Spleen (tissue), 11 donors: ENCODE measurements around the gene MRPL55. TPM values are rescaled to one million over a fixed set of nuclear protein-coding genes. Genes with fewer than 3 reads are reported as not detected.

ENCODE experiments used
- DNase-seq: peaks from one replicate; pipeline ENCODE4 v3.0.0-alpha.2; 2020
- H3K27ac ChIP-seq, 8 donors: fragments of 200-600 bp; sonication (generic) in 7 of 8; 1 replicate in 4 of 8; 2 replicates in 4 of 8; pipeline versions ENCODE4 v1.5.0 to v1.8.0; 2016 to 2021; ENCODE audit warnings: inconsistent platforms in 4 of 8, mild to moderate bottlenecking in 4 of 8, moderate library complexity in 1 of 8
- H3K27me3 ChIP-seq, 7 donors: fragments of 200-600 bp; sonication (generic) in 6 of 7; replicated peaks in 1 of 7; 1 replicate in 4 of 7; 2 replicates in 3 of 7; pipeline versions ENCODE4 v1.5.0 to v1.8.0; 2016 to 2021; ENCODE audit warnings: inconsistent platforms in 3 of 7, mild to moderate bottlenecking in 1 of 7
- H3K36me3 ChIP-seq, 6 donors: fragments of 200-600 bp; sonication (generic) in 5 of 6; 1 replicate in 4 of 6; 2 replicates in 2 of 6; pipeline versions ENCODE4 v1.5.0 to v1.8.0; 2016 to 2021; ENCODE audit warnings: inconsistent platforms in 2 of 6
- H3K4me1 ChIP-seq, 6 donors: fragments of 200-600 bp; sonication (generic) in 5 of 6; 1 replicate in 3 of 6; 2 replicates in 3 of 6; pipeline versions ENCODE4 v1.5.0 to v1.8.0; 2016 to 2021; ENCODE audit warnings: inconsistent platforms in 3 of 6
- H3K4me3 ChIP-seq, 8 donors: fragments of 200-600 bp; sonication (generic) in 7 of 8; 1 replicate in 4 of 8; 2 replicates in 4 of 8; pipeline versions ENCODE4 v1.5.0 to v1.8.0; 2016 to 2021; ENCODE audit warnings: inconsistent platforms in 4 of 8, mild to moderate bottlenecking in 4 of 8, moderate library complexity in 2 of 8
- H3K9me3 ChIP-seq, 8 donors: fragments of 200-600 bp; sonication (generic) in 7 of 8; 1 replicate in 4 of 8; 2 replicates in 4 of 8; pipeline versions ENCODE4 v1.5.0 to v1.8.0; 2016 to 2021; ENCODE audit warnings: inconsistent platforms in 4 of 8
- POLR2A ChIP-seq, 3 donors: fragments of 450-650 bp; IDR thresholded peaks; one replicate each; pipeline ENCODE4 v1.5.1; 2017; ENCODE audit warnings: antibody characterized with exemption in 3 of 3, mild to moderate bottlenecking in 1 of 3
- POLR2AphosphoS5 ChIP-seq, 3 donors: sonication (generic); formaldehyde crosslinking; IDR thresholded peaks; one replicate each; pipeline ENCODE4 v1.5.1; 2017; ENCODE audit warnings: antibody characterized with exemption in 3 of 3
- WGBS, 5 donors: extraction: QIAGEN DNeasy Blood & Tissue Kit in 3 of 5; methylation state at CpG; one replicate each; pipeline versions ENCODE4 v1.1.5 to v1.1.7; 2013 to 2018; 5-methylcytosine and 5-hydroxymethylcytosine counted together
- intact Hi-C: fragments of 100-400 bp; cut with DNase I; formaldehyde crosslinking; loops from one replicate; pipeline ENCODE4 v1.15.0; 2023; ENCODE audit warnings: low total_unique reads
- polyA plus RNA-seq, 3 donors: library from polyadenylated mRNA; stranded (reverse); fragments of 200-250 nt; gene quantifications; one replicate each; pipeline ENCODE4 v1.2.1, GENCODE V29; 2013
- total RNA-seq, 7 donors: library from RNA; depleted of rRNA in 3 of 7; stranded (reverse); fragments of >200 nt in 3 of 7; fragmentation: NEBNext Ultra II Directional in 4 of 7; extraction: Animal tissue kit (Norgen Biotek cat#: 25700) in 4 of 7; gene quantifications; one replicate each; pipeline versions ENCODE4 v1.1.0 to v1.2.1, GENCODE V29; 2016 to 2021
- TF ChIP-seq, protein P1 (sequence below), 11 experiments: fragments of 200-600 bp in 7 of 11; fragments of 450-650 bp in 4 of 11; sonication (generic) in 4 of 11; IDR thresholded peaks in 8 of 11; conservative IDR thresholded peaks in 3 of 11; 1 replicate in 7 of 11; 2 replicates in 4 of 11; pipeline versions ENCODE4 v1.4.0 to v1.8.0; 2016 to 2021; ENCODE audit warnings: antibody characterized with exemption in 11 of 11, inconsistent platforms in 4 of 11, mild to moderate bottlenecking in 1 of 11
- donor health status: healthy with polysubstance abuse.
- donor health status: DM: no; HTN: no; CAD: no; lungs with moderate emphysema.
- donor health status: DM: no; HTN: no; CAD: no.
- donor health status: Bipolar disorder and iron deficiency.
- donor health status: healthy.
- donor health status: DM: no; HTN: no; CAD: no.
- donor health status: DM: yes; HTN: yes; CAD: no.

The MRPL55 gene
- total and polyA plus RNA-seq, 10 donors, result 32.3 to 114 (median 72.1) TPM

DNA sequence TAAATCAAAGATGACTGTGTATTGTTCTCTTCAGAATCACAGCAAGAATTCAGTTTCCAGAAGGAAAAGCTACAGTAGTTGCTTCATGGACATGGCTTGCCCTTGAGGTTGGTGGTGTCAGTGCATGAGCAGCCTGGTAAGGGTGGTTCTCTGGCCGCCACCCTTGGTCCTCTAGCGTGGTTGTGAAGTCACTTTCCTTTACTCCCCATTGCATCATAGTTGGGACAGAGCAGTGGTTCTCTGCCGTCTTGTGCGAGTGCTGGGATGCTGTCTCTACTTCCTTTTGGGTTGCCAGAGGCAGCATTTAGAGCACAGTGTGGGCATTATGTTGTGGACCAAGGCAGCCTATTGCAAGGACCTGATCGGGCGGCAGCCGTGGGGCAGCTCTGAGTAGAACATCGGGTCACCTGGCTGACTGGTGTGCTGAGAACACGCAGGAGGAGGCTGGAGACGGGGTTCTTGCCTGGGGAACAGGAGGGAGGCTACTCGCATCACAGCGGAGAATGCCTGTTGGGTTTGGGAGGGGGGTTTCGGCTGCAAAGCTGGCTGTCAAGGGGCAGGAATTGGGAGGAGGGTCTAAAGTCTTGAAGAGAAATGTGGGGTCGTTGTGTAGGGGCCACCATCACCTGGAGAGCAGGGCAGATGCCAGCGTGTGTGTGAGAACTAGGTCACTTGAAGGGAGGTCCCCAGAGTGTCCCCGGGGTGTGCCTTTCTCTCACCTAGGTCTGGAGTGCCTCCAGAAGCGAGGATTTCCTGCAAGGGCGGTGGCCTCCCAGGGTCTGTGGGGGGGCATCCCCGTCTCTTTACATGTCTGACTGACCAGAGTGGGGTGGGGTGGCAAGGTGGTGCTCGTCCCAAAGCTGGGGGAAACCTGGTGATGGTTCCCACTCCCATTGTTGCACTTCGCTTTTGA lies 20.3 kb downstream of the MRPL55 start:
- Histone ChIP-seq H3K27me3 (no peaks in the 10 kb centered on the region), H3K4me1 (peaks cover 83 to 100% (median 99%) of the 10 kb centered on the region in 6 donors), H3K4me3 (peak overlapping the region in 3 of 8 donors; percentile 0 to 48 (median 15)), H3K36me3 (peaks cover 0 to 65% (median 4%) of the 10 kb centered on the region in 6 donors), H3K9me3 (peaks cover 0 to 3% (median 0%) of the 10 kb centered on the region in 8 donors), H3K27ac (peak overlapping the region; percentile 49 to 100 (median 88))
- TF ChIP-seq, protein P1, sequence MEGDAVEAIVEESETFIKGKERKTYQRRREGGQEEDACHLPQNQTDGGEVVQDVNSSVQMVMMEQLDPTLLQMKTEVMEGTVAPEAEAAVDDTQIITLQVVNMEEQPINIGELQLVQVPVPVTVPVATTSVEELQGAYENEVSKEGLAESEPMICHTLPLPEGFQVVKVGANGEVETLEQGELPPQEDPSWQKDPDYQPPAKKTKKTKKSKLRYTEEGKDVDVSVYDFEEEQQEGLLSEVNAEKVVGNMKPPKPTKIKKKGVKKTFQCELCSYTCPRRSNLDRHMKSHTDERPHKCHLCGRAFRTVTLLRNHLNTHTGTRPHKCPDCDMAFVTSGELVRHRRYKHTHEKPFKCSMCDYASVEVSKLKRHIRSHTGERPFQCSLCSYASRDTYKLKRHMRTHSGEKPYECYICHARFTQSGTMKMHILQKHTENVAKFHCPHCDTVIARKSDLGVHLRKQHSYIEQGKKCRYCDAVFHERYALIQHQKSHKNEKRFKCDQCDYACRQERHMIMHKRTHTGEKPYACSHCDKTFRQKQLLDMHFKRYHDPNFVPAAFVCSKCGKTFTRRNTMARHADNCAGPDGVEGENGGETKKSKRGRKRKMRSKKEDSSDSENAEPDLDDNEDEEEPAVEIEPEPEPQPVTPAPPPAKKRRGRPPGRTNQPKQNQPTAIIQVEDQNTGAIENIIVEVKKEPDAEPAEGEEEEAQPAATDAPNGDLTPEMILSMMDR (IDR thresholded peaks at IDR 0.05 in 8 of 11, conservative IDR thresholded peaks at IDR 0.05 in 3 of 11), result no peak
- peak; percentile 29 to 60 (median 42) for TF ChIP-seq POLR2AphosphoS5 (IDR thresholded peaks at IDR 0.05)
- TF ChIP-seq POLR2A (IDR thresholded peaks at IDR 0.05), result no peak
- intact Hi-C loops, result no loop called here
- DNase-seq, result peak; percentile 79
- 59 to 70% (median 59%) methylated on average over 20 to 21 of the region's 21 CpGs for WGBS, 5 donors

DNA sequence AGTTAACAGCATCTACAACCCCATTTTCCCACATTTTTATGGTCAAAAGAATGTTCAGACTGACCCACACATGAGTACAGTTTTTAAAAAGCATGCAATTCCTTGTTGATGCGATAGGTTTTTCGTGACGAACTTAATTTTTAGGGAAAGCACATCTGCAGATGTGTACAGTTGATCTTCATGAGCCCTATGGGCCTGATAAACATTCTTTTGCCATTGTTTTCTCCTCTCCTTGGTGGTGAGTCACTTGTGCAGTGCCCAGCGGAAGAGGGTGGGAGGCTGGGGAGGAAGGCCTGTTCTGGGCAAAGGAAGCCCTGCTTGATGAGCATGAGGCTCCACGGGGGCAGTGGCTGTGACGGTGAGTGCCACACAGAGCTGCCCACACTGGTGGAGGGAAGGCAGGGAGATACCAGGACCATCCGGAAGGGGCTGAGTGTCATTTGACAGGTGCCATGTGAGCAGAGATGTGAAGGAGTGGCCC lies 21.3 kb downstream of the MRPL55 start:
- intact Hi-C loops, result no loop called here
- Histone ChIP-seq H3K4me3 (peak overlapping the region in 2 of 8 donors; percentile 15 to 48), H3K27me3 (no peaks in the 10 kb centered on the region), H3K9me3 (no peaks in the 10 kb centered on the region), H3K4me1 (peaks cover 83 to 96% (median 95%) of the 10 kb centered on the region in 6 donors), H3K27ac (peak overlapping the region; percentile 49 to 100 (median 88)), H3K36me3 (peaks cover 0 to 55% (median 4%) of the 10 kb centered on the region in 6 donors)
- DNase-seq, result peak; percentile 80
- no peak for TF ChIP-seq POLR2A (IDR thresholded peaks at IDR 0.05)
- peak; percentile 72 to 78 (median 72) for TF ChIP-seq POLR2AphosphoS5 (IDR thresholded peaks at IDR 0.05)
- TF ChIP-seq, protein P1 (IDR thresholded peaks at IDR 0.05 in 8 of 11, conservative IDR thresholded peaks at IDR 0.05 in 3 of 11), result peak in 1 of 11 experiments; percentile 10
- 27 to 43% (median 34%) methylated on average over 7 of the region's 7 CpGs for WGBS, 5 donors

DNA sequence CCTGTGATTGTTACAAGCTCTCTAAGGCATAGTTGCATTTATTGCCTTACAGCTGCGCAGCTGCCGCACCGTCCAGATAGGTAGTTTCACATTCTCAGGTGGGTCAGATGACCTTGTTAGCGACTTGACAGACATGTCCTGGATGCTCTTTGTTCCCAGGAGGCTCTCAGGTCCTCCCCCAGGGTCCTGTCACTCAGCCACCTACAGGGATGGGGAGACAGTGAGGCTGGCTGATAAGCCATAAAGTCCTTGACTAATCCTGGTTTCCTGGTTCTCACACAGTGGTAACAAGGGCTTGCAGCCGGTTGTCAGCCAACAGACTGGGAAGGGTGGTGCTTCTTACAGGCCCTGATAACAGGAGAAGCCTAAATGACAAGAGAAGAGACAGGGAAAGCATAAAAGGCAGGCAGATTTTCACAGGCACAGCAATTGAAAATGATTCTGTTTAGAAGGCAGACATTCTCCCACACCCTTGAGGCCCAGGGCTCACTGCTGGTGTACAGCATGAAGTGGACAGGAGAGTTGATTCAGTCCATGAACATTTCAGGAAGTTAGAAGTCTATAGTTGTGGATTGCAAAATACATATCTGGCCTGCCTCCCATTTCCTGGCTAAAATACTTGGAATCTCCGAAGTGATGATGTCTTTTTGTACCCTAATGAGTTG lies 23.7 kb downstream of the MRPL55 start:
- Histone ChIP-seq H3K27ac (peak overlapping the region in 7 of 8 donors; percentile 61 to 100 (median 99)), H3K4me1 (peaks cover 71 to 89% (median 85%) of the 10 kb centered on the region in 6 donors), H3K4me3 (peak overlapping the region in 6 of 8 donors; percentile 85 to 95 (median 90)), H3K9me3 (no peaks in the 10 kb centered on the region), H3K27me3 (no peaks in the 10 kb centered on the region), H3K36me3 (peaks cover 0 to 35% (median 4%) of the 10 kb centered on the region in 6 donors)
- peak; percentile 66 for DNase-seq
- WGBS, 5 donors, result 40 to 68% (median 52%) methylated on average over 6 of the region's 6 CpGs
- intact Hi-C loops, result no loop called here
- TF ChIP-seq, protein P1 (IDR thresholded peaks at IDR 0.05 in 8 of 11, conservative IDR thresholded peaks at IDR 0.05 in 3 of 11), result no peak
- TF ChIP-seq POLR2A (IDR thresholded peaks at IDR 0.05) (peak in 1 of 3 donors; percentile 5), POLR2AphosphoS5 (IDR thresholded peaks at IDR 0.05) (peak in 2 of 3 donors; percentile 19 to 44)
